ENCODE data around the gene SLC26A3. TPM values are rescaled to one million over a fixed set of nuclear protein-coding genes. Genes with fewer than 3 reads are reported as not detected.

Gene SLC26A3
- total RNA-seq, 1 donor from 2014 or later, result 0.11 TPM

DNA sequence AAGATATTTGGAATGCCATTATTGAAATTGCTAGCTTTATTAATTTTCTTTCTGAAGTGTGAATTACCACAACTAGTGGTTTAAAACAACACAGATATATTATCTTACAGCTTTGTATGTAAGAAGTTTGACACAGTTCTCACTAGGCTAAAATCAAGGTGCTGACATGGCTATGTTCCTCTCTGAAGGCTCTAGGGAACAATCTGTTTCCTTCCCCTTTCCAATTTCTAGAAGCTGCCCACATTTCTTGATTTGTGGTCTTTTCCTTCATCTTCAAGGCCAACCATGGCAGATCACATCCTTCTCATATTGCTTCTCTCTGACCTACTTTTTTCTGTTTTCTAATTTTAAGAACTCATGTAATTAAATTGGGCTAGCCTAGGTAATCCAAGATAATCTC is 43.3 kb upstream of the SLC26A3 start:
- Histone ChIP-seq H3K36me3 (no peaks in the 10 kb centered on the region), H3K27ac (no peak overlapping the region), H3K9me3 (no peaks in the 10 kb centered on the region), H3K27me3 (no peaks in the 10 kb centered on the region), H3K4me1 (no peaks in the 10 kb centered on the region), H3K4me3 (no peak overlapping the region)
- no peak for DNase-seq (ENCODE audit: low spot score in 2 of 2)
- TF ChIP-seq, protein P1, sequence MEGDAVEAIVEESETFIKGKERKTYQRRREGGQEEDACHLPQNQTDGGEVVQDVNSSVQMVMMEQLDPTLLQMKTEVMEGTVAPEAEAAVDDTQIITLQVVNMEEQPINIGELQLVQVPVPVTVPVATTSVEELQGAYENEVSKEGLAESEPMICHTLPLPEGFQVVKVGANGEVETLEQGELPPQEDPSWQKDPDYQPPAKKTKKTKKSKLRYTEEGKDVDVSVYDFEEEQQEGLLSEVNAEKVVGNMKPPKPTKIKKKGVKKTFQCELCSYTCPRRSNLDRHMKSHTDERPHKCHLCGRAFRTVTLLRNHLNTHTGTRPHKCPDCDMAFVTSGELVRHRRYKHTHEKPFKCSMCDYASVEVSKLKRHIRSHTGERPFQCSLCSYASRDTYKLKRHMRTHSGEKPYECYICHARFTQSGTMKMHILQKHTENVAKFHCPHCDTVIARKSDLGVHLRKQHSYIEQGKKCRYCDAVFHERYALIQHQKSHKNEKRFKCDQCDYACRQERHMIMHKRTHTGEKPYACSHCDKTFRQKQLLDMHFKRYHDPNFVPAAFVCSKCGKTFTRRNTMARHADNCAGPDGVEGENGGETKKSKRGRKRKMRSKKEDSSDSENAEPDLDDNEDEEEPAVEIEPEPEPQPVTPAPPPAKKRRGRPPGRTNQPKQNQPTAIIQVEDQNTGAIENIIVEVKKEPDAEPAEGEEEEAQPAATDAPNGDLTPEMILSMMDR (IDR thresholded peaks at IDR 0.05), result no peak
- intact Hi-C loops (cut with DNase I), result no loop called here

DNA sequence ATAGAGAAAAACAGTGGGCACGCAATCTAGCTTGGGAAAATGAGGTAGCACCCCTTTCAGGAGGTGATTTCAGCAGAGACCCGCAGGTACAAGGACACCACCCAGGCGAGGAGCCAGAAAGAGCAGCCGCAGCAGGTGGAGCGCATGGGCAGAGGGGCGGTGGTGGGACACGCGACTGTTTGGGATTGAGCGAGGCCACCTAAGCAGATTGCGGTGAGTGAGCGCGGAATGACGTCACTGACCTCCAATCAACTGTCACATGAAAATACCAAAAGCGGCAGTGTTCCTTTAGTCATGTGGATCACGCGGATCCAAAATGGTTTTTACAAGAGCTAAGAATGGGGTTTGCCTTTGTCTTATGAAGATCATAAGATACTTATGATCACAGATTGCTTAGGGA is 40.2 kb upstream of the SLC26A3 start:
- no peak overlapping the region for H3K4me3 ChIP-seq
- H3K27me3 ChIP-seq, result no peaks in the 10 kb centered on the region
- no peaks in the 10 kb centered on the region for H3K9me3 ChIP-seq
- DNase-seq (ENCODE audit: low spot score in 2 of 2), result no peak
- no peak overlapping the region for H3K27ac ChIP-seq
- intact Hi-C loops (cut with DNase I), result no loop called here
- no peaks in the 10 kb centered on the region for H3K36me3 ChIP-seq
- no peaks in the 10 kb centered on the region for H3K4me1 ChIP-seq
- TF ChIP-seq, protein P1 (IDR thresholded peaks at IDR 0.05), result no peak

DNA sequence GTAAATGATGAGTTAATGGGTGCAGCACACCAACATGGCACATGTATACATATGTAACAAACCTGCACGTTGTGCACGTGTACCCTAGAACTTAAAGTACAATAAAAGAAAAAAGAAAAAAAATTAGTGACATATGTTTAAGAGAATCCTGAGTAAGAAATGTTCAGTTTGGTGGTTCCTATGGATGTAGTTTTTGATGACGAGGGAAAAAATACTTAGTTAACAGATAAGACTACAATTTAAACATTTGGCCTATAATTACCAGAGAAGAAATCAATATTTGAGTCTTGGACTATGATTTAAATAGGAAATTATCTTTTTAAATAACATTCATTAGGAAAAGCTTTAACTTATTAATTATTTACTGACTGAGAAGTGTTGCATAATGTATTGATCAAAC is 39.2 kb upstream of the SLC26A3 start:
- Histone ChIP-seq H3K4me1 (no peaks in the 10 kb centered on the region), H3K9me3 (no peaks in the 10 kb centered on the region), H3K27me3 (no peaks in the 10 kb centered on the region), H3K27ac (no peak overlapping the region), H3K36me3 (no peaks in the 10 kb centered on the region), H3K4me3 (no peak overlapping the region)
- intact Hi-C loops (cut with DNase I), result no loop called here
- DNase-seq (ENCODE audit: low spot score in 2 of 2), result no peak
- TF ChIP-seq, protein P1 (IDR thresholded peaks at IDR 0.05), result no peak

DNA sequence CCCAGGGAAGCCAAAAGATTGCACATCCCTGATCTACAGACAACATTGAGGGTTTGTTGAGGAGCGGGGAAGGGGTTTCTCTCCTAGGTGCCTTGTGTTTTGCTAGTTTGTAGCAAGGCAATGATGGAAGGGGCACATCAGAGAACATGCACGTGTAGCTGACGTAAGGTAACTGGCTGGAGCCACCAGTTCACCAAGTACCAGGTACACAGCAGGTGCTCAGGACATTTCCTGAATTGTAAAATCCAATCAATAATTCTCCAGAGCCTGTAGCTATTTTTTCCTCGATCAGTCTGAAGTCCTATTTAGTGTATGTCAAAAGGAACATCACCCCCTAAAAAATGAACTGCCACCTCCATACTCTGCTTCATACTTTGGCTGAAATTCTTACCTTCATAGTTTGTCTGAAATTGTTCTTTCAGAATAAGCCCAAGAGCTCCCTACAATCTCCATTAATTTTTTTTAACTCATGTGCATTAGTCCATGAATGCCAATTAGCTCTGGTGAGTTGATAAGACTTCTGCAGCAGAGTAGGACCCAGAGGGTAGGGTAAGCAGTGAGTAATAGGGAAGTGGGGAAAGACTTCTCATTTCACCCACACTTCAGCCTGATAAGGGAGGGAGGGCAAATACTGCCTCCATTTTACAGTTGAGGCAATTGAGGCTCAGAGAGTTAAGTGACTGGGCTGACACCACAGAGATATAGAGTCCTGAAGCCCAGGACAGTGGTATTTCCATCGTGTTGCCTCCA is 36.0 kb upstream of the SLC26A3 start:
- no peak overlapping the region for H3K27ac ChIP-seq
- no peaks in the 10 kb centered on the region for H3K9me3 ChIP-seq
- H3K4me1 ChIP-seq, result no peaks in the 10 kb centered on the region
- intact Hi-C loops (cut with DNase I), result no loop called here
- TF ChIP-seq, protein P1 (IDR thresholded peaks at IDR 0.05), result no peak
- DNase-seq (ENCODE audit: low spot score in 2 of 2), result no peak
- no peaks in the 10 kb centered on the region for H3K36me3 ChIP-seq
- H3K27me3 ChIP-seq, result no peaks in the 10 kb centered on the region
- no peak overlapping the region for H3K4me3 ChIP-seq

DNA sequence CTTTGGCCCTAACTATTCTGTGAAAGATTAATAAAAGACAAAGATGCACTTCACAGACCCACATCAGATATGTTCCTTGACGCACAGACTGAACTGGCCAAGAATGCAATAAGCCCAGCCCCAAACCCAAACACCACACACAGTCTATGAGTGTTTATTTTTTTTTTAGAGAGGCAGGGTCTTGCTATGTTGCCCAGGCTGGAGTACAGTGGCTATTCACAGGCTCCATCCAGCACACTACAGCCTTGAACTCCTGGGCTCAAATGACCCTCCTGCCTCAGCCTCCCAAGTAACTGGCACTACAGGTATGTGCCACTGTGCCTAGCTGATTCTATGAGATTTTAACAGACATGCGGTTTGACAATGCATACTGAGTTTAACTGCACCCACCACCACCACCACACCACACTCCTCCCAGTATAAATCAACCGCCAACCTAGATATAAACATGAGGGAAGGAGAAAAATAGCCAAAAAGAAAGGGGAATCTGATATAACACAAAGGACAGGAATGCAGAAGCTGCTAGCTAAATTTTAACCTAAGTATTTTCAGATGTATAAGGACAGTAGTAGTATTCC is 35.1 kb upstream of the SLC26A3 start:
- Histone ChIP-seq H3K27me3 (no peaks in the 10 kb centered on the region), H3K9me3 (no peaks in the 10 kb centered on the region), H3K4me3 (no peak overlapping the region), H3K27ac (no peak overlapping the region), H3K36me3 (no peaks in the 10 kb centered on the region), H3K4me1 (no peaks in the 10 kb centered on the region)
- intact Hi-C loops (cut with DNase I), result no loop called here
- TF ChIP-seq, protein P1 (IDR thresholded peaks at IDR 0.05), result no peak
- no peak for DNase-seq (ENCODE audit: low spot score in 2 of 2)

Measured in ascending aorta (tissue), 2 donors.